ENCODE results near the gene RPL27.

DNA sequence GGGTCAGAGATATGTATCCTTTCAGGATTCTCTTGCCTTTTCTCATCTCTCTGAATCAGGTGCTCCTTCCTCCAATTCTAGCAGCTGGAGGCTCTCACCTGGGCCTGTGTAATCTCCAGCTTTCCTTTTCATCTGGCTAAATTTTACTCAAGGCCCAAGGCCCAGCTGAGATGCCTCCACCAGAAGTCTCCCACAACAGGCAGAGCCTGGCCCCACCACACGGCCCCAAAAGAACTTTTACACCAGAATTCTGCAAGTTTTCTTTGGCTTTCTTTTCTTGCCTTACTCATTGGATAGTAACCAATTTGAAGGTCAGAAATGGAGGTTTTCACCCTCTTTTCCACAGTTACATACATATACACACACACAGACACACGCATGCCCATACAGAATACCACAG, 41.4 kb downstream of the RPL27 start:
- no peak for TF ChIP-seq POLR2A (IDR thresholded peaks at IDR 0.05; ENCODE audit: low read depth, low read length)
- no peak for TF ChIP-seq POLR2AphosphoS5 (IDR thresholded peaks at IDR 0.05; ENCODE audit: low read depth, low read length)
- TF ChIP-seq TAF1 (IDR thresholded peaks at IDR 0.05; ENCODE audit: borderline replicate concordance, low read depth, low read length): no peak
